Embryonic facial prominence (tissue), 1 donor: ENCODE results near the gene RAP2C.

Experiments used
- DNase-seq: peaks from one replicate; pipeline ENCODE4 v3.0.0-alpha.2; 2016; ENCODE audit errors: extremely low spot score

The RAP2C gene

DNA sequence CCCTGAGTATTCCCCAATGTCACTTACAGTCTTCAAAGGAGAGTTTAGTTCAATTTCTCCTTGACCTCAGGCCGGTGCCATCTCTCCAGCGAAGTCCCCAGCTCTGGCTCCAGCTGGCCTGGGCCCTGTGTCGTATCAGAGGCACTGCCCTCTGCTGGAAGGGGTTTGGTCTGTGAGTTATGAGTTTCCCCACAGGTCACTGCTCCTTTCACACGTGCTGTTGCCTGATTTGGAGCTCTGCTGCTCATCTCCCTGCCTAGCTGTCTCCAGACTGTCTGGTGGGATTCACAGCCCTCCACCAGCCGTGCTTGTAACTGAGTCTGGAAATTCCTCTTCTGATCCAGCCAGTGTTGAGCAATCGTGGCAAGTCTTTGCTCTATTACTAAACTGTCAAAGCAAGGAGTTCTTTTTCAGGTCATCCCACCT is at the start of gene RAP2C:
RAP2C (minus strand) TSS at position 105 of the 426 bp plus-strand sequence. CDS start 2,179 bp downstream, outside the sequence.
- no peak for DNase-seq

DNA sequence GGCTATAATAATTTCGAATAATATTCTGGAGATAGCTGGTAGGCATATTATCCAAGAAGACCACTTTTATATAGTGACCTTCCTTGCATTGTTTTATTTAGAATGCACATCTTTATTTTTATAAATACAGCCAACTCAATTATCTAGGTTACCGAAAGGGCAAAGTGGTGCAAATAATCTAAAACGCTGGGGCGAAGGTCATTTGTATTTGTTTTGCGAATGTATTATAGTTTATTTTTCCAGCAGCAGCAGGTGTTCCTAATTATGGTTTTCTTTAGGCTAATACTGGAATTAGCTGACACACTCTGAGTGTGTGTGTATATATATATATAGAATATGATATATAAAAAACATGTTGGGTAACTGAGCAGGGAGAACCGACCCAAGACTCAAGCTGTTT is 48.1 kb upstream of the RAP2C start:
- no peak for DNase-seq

DNA sequence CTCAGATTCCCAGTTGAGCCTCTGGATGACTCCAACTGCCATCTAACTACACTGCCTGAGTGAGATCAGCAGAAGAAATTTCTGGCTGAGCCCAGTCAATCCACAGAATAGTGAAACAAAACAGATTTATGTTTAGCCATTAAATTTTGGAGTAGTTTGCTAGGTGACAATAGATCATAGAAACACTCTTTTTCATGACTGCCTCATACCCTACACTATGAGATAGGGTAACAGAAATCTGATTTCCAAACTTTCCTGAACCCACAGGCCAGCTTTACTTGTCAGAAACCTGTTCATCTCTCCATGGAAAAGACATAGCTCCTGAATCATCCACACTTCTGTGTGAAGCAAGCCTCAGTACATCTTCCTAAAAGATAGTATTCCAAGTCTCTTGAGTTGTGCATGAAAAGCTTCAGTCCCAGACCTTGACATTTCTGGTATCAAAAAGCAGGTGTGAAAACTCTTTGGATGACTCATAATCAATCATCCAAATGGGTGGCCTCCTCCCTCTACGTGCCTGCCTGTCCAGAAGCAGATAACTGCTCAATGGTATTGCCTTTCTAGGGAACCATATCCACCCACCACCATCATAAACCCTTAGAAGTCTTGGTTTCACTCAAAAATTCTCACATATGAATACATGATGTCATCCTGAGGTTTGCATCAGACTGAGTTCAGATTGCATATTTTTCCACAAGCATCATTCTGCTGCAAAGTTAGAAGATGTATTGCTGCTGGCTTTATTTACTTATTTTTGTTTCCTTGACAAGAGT is 47.5 kb upstream of the RAP2C start:
- no peak for DNase-seq

DNA sequence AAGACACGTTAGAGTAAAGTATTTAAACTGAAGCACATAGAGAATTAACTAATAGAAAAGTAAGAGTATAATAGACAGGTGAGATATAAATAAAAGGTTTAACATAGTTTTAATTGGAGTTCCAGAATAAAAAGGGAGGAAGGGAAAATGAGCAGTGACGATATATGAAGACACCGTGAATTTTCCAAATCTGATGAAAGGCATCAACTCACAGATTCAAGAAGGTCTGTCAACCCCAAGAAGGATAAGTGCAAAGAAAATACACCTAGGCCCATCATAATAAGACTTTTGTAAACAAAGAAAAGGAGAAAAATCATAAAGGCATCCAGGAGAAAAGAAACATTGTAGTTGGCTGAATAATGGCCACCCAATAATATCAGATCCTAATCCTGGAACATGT is 43.9 kb upstream of the RAP2C start:
- no peak for DNase-seq

DNA sequence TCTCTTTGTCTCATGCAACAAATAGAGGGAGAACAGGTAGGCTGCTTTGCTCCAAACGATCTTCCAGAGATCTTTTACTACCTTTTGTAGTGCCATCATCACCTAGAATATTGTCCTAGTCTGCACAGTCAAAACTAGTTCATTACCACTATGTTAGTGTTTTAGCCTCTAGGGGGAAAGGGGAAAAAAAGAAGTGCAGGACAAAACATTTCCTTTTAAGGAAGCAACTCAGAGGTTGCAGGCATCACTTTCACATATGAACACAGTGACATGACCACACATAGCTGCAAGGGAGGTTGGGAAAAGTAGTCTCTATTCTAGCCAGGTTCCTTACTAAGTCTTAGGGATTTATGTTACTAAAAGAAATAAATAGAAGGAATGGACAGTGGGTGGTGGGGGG is 39.3 kb upstream of the RAP2C start:
- no peak for DNase-seq

DNA sequence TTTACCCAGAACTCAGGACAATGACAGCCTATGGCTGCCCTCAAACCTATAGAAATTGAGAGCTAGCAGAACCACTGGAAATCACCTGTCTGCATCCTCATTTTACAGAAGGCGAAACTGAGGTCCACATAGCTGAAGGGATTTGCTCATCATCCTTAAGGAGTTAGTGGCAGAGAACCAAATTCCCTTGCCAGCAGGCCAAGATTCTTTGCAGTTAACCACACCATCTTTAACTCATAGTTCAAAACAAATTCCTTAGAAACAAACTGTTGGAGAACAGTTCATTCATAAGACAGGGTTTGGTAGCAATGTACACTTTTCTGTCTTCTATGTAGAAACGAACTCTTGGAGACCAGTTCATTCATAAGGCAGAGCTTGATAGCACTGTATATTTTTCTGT is 37.9 kb upstream of the RAP2C start:
- no peak for DNase-seq

DNA sequence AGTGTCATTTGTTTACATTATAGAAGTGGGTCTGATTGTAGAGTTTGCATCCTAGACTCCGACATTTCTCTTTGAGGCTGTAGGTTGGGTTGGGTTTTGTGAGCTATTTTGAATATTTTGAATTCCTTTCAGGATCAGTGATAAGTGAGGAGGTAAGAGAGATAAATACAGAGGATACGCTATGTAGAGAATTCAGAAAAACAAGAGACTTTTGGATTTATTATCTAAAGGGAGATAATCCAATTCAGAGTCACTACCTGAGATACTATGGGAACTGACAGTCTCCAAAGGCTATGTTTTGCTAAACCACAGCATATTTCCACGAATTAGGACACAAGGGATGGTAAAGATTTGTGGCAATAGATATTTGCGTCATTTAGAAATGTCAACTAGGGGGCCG is 16.9 kb upstream of the RAP2C start:
- DNase-seq, result no peak

DNA sequence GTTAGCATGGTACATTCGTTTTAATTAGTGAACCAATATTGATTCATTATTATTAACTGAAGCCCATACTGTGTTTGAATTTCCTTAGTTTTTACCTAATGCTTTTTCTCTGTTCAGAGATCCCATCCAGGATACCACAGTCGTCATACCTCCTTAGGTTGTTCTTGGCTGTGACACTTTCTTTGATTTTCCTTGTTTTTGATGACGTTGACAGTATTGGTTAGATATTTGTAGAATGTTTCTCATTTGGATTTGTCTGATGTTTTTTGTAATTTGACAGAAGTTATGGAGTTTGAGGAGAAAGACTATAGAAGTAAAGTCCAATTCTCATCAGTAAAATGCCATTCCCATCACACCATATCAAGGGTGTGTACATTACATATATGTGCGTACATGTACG is 16.2 kb upstream of the RAP2C start:
- no peak for DNase-seq

DNA sequence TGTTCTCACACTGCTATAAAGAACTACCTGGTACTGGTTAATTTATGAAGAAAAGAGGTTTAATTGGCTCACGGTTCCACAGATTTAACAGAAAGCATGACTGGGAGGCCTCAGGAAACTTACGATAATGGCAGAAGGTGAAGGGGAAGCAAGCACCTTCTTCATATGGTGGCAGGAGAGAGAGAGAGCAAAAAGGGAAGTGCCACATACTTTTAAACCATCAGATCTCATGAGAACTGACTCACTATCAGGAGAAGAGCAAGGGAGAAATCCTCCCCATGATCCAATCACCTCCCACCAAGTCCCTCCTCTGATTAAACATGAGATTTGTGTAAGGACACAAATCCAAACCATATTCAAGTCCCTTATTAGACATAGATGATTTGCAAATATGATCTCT is 12.3 kb upstream of the RAP2C start:
- no peak for DNase-seq

DNA sequence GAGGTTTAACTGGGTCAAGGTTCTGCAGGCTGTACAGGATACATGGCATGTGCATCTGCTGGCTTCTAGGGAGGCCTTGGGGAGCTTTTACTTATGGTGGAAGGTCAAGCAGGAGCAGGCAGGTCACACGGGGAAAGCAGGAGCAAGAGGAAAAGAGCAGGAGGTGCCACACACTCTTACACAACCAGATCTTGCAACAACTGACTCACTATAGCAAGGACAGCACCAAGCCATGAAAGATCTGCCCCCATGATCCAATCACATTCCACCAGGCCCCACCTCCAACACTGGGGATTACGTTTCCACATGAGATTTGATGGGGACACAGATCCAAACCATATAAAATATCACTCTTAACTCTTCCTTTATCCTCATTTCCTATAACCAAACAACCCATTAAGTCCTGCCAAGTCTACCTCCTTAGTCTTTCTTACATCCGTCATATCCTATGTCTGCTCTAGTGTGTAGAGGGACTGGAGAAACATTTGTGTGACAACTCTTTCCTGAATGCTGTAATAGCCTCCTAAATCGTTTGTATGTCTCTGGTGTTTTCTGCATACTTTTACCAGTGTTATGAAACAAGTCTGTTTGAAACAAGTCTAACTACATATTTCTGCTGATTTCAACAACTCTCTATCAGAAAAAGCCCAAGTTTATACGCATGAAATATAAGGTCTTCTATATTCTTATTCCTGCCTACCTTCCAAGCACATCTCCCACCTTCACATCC is 8.3 kb upstream of the RAP2C start:
- no peak for DNase-seq

DNA sequence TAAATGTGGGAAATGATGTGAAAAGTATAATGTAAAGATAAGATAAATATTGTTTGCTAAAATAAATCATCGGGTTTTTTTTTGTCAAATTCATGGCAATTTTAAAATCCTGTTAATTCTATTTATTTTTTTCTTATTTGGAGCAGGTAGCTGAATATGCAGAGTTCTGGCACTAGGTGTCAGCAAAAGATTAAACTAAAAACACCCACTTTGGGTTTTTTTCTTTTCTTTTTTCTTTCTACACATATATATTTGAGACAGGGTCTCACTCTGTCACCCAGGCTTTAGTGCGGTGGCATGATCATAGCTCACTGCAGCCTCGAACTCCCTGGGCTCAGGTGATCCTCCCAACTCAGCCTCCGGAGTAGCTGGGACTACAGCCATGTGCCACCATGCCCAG is 6.9 kb upstream of the RAP2C start:
- DNase-seq, result no peak

DNA sequence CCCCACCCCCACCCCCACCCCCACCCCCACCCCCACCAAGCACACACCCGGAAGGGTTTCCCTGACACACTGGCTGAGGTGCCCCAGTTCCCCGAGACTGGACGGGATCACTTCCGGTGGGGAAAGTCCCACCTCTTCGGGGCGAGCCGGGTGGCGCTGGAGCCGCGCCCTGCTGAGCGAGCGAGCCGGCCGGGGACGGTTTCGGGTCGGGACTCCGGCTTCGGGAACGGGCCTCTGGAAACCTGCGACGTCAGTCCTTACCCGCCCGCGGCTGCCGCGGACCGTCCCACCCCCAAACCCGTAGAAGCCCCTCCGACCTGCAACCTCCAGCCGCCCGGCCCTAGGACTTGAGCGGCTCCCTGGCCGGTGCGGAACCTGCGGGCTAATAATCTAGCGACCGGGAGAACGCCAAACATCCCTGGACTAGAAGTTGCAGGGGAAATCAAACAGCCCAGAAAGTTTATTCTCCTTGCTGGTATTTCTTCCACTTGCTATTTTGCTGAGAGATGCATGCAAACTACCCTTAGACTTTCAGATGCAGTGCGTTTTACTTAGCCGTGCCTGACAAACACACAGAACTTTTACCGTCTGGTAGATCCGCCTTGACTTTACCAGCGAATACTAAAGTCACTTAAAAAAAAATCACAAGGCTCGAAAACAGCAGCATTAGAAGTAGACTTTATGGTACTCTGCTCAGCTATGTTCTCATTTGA is 991 bp downstream of the RAP2C start:
- peak; percentile 69 for DNase-seq

DNA sequence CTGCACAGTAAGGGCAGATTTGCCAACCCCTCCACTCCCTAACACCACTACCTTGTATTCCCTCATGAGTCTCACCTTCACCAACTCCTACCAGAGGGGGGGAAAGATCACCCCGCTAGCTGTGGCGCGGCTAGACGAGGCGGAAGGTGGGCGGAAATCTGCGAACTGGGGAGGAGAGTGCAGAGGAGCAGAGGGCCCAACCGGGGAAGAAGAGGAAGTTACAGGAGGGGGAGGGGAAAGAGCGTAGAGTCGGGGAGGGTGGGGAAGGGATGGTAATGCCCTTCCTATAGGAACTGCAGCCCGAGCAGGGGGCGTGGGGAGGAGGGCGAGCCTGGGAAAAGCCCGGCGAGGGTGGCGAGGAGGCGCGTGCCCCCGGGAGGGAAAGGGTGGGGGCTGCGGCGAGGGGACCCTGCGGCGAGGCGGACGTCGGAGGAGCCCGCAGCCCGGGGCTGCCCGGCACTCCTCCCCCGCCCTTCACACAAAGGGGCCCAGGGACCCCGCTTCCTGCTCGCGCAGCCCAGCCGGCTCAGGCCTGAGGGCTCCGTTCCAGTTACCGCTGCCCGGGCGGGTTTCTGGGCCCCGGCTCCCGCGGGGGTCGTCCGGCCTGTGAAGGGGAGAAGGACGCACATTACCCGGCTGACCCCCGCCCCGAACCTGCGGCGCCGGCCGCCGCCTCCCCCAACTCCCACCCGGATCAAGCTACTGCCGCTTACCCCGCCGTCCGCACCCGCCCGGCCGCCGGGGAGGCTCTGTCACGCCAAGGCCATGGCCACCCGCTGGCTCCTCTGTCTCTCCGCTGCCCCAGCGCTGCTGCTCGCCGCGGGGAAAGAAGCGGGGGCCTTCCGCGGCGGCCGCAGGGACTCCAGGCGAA is 1.8 kb downstream of the RAP2C start:
- peak; percentile 78 for DNase-seq

DNA sequence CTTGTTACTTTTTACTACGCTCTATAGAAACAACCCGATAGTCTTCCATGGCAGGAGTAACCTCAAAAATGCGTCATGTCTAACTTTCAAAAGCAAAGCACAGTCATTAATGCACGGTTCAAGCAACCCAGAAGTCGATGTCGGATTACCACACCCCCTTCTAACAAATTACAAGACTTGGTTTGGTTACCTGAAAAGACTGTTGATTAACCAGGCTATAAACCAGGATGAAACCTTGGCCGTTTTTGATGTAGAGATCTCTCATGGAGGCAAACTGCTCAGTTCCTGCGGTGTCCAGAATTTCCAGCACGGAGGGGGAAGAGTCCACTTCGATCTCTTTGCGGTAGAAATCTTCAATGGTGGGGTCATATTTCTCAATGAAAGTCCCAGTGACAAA is 2.4 kb downstream of the RAP2C start:
- no peak for DNase-seq

DNA sequence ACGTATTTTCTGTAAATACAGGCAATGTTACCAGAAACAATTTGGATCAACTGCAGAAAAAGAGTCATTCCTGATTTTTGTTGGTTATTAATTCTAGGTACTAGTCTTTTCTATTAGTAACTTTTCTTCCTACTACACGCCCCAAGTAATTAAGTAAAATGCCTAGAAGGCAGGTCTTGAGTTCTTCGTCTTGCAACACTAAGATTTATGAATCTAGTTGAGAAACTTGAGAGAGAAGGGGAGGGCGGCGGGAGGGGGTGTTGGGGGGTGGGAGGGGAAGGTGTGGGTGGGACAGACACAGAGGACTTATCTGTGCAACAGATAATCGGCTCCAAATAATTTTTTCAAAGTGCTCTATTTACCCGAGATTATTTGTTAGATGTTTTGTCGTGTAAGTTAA is 3.0 kb downstream of the RAP2C start:
- DNase-seq, result no peak

DNA sequence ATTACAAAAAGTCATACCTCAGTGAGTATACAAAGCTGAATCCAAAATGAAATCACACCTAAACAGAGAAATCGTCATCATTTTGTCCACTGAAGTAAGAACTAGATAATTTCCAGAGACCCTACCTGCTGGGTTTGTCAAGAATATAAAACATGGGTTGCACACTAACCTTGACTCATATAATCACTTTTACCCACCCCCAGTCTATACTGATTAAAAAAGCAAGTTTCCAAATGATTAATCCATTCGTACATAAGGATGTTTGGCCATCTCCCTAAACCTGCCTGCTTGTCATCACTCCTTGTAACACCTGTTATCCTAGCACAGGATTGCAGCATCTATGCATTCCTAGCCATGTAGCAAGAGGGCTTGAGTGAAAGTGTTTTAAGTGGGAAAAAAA is 4.7 kb downstream of the RAP2C start:
- no peak for DNase-seq

DNA sequence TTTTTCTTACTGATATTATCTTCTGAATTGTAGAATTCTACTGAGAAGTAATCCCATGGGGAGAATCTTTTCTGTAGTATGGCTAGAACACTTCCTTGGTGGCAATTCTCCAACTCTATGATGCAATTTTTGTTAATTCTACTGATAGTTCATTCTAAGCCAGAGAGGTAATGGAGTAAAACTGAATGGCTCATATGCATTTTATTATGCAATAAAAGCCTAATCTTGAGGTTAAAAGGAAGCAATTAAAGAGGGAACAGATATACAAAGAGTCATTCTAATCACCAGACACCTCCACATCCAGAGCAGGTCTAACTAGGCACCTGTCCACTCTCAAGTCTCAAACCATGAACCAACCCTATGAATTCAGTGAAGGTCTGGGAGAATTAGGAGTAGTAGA is 9.7 kb downstream of the RAP2C start:
- DNase-seq, result no peak

DNA sequence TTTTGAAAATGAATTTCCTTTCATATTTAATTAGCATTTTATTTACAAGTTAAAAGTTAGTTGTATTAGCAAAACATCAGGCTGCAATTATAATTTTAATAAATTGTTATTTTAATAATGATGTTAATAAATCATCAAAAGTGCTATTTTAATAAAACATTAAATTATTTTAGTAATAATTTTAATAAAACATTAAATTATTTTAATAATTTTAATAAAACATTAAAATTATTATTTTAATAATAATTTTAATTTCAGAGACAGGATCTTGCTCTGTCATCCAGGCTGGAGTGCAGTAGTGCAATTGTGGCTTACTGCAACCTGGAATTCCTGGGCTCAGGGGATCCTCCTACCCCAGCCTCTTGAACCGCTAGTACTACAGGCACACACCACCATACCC is 10.8 kb downstream of the RAP2C start:
- no peak for DNase-seq

DNA sequence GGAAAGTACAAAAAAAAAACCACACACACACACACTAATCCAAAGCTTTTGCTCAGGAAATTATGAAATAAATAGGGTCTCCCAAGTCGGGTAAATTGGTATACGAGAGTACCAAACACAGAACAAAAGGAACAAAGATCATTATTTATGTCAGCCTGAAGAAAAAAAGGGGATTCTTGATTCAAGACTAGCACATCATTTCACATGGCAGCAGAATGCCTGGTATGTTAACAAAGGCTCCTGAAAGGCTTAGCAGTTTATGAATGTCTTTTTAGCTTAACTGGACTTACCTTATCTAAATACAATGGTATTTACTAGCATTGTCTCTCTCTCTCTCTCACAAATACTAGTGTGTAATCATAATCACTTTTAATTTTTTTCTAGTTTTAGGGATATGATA is 11.3 kb downstream of the RAP2C start:
- DNase-seq, result no peak

DNA sequence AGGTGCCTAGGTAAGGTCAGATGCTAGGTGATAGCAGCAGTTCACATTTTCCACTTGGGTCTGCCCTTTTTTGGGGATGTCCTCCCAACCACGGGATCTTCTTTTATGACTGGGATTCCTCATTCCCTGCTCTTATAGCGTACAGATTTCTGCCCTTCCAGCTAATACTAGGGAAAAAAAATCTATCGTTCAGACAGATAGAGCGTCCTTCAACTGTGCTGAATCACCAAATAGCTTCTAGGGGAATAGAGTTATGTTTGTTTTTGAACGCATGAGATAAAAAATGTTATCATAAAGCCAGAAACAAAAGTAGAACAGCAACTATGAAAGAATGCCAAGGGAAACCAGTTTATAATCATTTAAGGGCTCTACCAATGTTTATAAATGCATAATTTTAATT is 13.0 kb downstream of the RAP2C start:
- no peak for DNase-seq

DNA sequence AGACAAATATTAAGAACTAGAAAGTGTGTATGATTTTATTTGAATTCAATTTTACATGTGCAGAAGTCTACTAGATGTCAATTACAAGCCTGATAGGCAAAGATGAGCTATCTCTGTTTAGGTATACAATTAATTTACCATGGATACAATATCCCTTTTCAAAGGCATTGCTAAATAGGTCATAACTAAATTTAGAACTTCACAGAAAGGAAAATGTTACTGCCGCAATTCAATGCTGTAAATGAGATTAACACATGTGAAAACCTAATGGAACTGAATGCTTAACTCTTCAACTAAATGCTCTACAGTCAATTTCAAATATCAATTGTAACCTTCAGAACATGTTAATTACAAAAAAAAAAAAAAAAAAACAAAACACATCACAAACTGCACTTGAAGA is 14.6 kb downstream of the RAP2C start:
- DNase-seq, result no peak

DNA sequence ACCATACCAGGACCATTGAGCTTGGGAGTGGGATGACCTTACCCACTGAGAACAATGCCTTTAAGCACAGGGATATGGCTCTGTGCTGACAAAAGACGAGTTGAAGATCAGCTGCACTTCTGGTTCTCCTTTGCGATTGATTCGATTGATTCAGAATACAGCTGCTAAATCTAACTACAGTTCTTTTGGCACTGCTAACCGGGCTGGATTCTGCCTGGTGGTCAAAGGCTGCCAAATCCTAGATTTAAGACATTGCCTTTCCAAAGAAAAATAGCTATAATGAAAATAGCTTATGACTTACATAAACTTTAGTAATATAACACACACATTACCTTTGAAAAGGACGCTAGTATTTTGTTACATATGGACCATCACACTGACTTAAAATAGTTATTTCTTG is 18.3 kb downstream of the RAP2C start:
- no peak for DNase-seq
